ENCODE results near the gene HIVEP1. TPM values are rescaled to one million over a fixed set of nuclear protein-coding genes. Genes with fewer than 3 reads are reported as not detected.

HIVEP1 gene
- total RNA-seq, 1 donor from 2014 or later, result 13.7 TPM

GRCh38 chr6:12026120-12026519 is 14.0 kb downstream of the HIVEP1 start:
- Histone ChIP-seq H3K9me3 (replicated peaks) (peaks cover 26% of the 10 kb centered on the region), H3K4me1 (peaks cover 29% of the 10 kb centered on the region), H3K36me3 (peaks cover 30% of the 10 kb centered on the region), H3K27ac (replicated peaks) (no peak overlapping the region), H3K4me3 (no peak overlapping the region), H3K27me3 (ENCODE audit: low read depth) (no peaks in the 10 kb centered on the region)
- TF ChIP-seq CTCF (IDR thresholded peaks at IDR 0.05; ENCODE audit: borderline replicate concordance), result no peak
- DNase-seq, result no peak
- intact Hi-C loops (cut with micrococcal nuclease), result no loop called here

- Histone ChIP-seq H3K4me1 (peaks cover 29% of the 10 kb centered on the region), H3K36me3 (peaks cover 32% of the 10 kb centered on the region), H3K4me3 (no peak overlapping the region), H3K27ac (replicated peaks) (no peak overlapping the region), H3K9me3 (replicated peaks) (peaks cover 28% of the 10 kb centered on the region), H3K27me3 (ENCODE audit: low read depth) (no peaks in the 10 kb centered on the region)
- intact Hi-C loops (cut with micrococcal nuclease), result no loop called here
- DNase-seq, result no peak
- TF ChIP-seq CTCF (IDR thresholded peaks at IDR 0.05; ENCODE audit: borderline replicate concordance), result no peak
These were observed 14.7 kb downstream of the HIVEP1 start for GRCh38 chr6:12026833-12027232.

GRCh38 chr6:12028213-12028612 is 16.1 kb downstream of the HIVEP1 start:
- H3K27ac ChIP-seq (replicated peaks), result no peak overlapping the region
- intact Hi-C loops (cut with micrococcal nuclease), result no loop called here
- TF ChIP-seq CTCF (IDR thresholded peaks at IDR 0.05; ENCODE audit: borderline replicate concordance), result no peak
- H3K4me1 ChIP-seq, result peaks cover 34% of the 10 kb centered on the region
- peaks cover 28% of the 10 kb centered on the region for H3K9me3 ChIP-seq (replicated peaks)
- H3K36me3 ChIP-seq, result peaks cover 32% of the 10 kb centered on the region
- DNase-seq, result no peak
- no peaks in the 10 kb centered on the region for H3K27me3 ChIP-seq (ENCODE audit: low read depth)
- no peak overlapping the region for H3K4me3 ChIP-seq

DNA sequence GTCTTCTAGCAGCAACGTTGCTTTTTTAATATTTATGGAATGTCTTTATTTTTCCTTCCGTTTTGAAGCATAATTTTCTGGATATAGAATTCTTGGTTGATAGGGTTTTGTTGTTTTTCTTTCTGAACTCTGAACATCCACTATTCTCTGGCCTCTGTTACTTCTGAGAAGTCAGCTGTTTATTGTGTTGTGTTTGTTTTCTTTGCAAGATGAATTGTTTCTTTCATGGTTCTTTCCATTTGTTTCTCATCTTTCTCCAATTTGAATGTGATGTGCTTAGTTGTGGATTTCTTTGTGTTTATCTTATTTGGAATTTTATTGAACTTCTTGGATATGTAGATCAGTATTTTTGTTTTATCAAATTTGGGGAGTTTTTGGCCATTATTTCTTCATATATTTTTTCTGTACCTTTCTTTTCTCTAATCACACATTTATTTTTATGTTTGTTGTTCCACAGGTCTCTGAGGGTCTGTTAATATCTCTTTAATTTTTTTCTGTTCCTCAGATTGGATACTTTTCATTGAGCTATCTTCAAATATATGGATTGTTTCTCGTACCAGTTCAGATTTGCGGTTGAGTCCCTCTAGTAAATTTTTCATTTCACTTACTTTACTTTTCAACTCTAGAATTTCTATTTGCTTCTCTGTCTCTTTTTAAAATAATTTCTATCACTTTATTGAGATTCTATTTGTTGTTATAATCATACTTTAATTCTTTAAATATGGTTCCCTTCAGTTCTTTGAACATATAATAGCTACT is 18.0 kb downstream of the HIVEP1 start:
- Histone ChIP-seq H3K9me3 (replicated peaks) (peaks cover 28% of the 10 kb centered on the region), H3K36me3 (peaks cover 32% of the 10 kb centered on the region), H3K27me3 (ENCODE audit: low read depth) (no peaks in the 10 kb centered on the region), H3K27ac (replicated peaks) (no peak overlapping the region), H3K4me3 (no peak overlapping the region), H3K4me1 (peaks cover 37% of the 10 kb centered on the region)
- no peak for DNase-seq
- TF ChIP-seq CTCF (IDR thresholded peaks at IDR 0.05; ENCODE audit: borderline replicate concordance), result no peak
- intact Hi-C loops (cut with micrococcal nuclease), result no loop called here

GRCh38 chr6:12030993-12031550 is 19.0 kb downstream of the HIVEP1 start:
- TF ChIP-seq CTCF (IDR thresholded peaks at IDR 0.05; ENCODE audit: borderline replicate concordance), result no peak
- no peak overlapping the region for H3K27ac ChIP-seq (replicated peaks)
- no peaks in the 10 kb centered on the region for H3K27me3 ChIP-seq (ENCODE audit: low read depth)
- no peak overlapping the region for H3K4me3 ChIP-seq
- intact Hi-C loops (cut with micrococcal nuclease), result no loop called here
- no peak for DNase-seq
- H3K9me3 ChIP-seq (replicated peaks), result peaks cover 28% of the 10 kb centered on the region
- H3K4me1 ChIP-seq, result peaks cover 33% of the 10 kb centered on the region
- peaks cover 32% of the 10 kb centered on the region for H3K36me3 ChIP-seq

Data from left ventricle myocardium inferior (tissue), 1 donor.